ENCODE results near the gene GALNT4.

GALNT4 gene

DNA sequence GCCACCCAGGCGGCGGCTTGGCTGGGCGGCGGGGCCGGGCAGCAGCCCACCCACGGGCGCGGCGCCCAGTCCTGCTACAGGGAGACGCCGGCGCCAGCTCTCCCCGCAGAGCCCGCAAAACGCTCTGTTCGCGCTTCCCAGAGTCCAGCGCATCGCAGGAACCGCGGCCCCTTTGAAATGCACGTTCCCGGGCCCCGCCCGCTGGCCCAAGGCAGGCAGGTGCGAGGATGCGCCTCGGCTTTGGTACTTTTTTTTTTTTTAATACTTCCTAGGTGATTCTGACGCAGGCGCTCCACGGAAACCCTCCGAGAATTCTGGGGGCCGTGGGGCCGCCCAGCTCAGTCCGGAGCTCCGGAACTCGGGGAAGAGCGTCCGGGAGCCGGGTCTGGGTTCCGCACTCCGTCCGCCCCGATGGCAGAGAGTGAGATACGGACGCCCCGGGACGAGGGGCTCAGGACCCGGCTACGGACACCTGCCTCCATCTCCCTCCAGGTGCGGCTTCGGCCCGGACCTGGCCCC lies 768 bp upstream of the GALNT4 start:
- Histone ChIP-seq H3K27me3 (ENCODE audit: insufficient read depth, low read length, poor library complexity, severe bottlenecking) (no peaks in the 10 kb centered on the region), H3K9ac (ENCODE audit: low read depth, low read length, poor library complexity, severe bottlenecking) (peak overlapping the region; percentile 86), H3K9me2 (replicated peaks; ENCODE audit: low read depth, low read length) (no peaks in the 10 kb centered on the region), H3K4me3 (ENCODE audit: low read length, poor library complexity, severe bottlenecking) (peak overlapping the region; percentile 99), H3K79me2 (ENCODE audit: insufficient read depth, low read length) (peaks cover 49% of the 10 kb centered on the region; the same call in 1 of the 2 replicates), H4K20me1 (ENCODE audit: insufficient read depth, low read length, poor library complexity, severe bottlenecking) (peaks cover 10% of the 10 kb centered on the region), H3K36me3 (ENCODE audit: insufficient read depth, low read length) (no peaks in the 10 kb centered on the region), H3K9me3 (ENCODE audit: insufficient read depth, low read depth, low read length) (no peaks in the 10 kb centered on the region), H2AFZ (ENCODE audit: low read length) (peak overlapping the region; percentile 94), H3K4me1 (ENCODE audit: insufficient read depth, low read length, poor library complexity, severe bottlenecking) (peaks cover 44% of the 10 kb centered on the region), H3K4me2 (ENCODE audit: low read depth, low read length, poor library complexity, severe bottlenecking) (peak overlapping the region; percentile 92), H3F3A (ENCODE audit: low read depth) (no peaks in the 10 kb centered on the region)
- TF ChIP-seq, protein P1, sequence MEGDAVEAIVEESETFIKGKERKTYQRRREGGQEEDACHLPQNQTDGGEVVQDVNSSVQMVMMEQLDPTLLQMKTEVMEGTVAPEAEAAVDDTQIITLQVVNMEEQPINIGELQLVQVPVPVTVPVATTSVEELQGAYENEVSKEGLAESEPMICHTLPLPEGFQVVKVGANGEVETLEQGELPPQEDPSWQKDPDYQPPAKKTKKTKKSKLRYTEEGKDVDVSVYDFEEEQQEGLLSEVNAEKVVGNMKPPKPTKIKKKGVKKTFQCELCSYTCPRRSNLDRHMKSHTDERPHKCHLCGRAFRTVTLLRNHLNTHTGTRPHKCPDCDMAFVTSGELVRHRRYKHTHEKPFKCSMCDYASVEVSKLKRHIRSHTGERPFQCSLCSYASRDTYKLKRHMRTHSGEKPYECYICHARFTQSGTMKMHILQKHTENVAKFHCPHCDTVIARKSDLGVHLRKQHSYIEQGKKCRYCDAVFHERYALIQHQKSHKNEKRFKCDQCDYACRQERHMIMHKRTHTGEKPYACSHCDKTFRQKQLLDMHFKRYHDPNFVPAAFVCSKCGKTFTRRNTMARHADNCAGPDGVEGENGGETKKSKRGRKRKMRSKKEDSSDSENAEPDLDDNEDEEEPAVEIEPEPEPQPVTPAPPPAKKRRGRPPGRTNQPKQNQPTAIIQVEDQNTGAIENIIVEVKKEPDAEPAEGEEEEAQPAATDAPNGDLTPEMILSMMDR (conservative IDR thresholded peaks at IDR 0.05; ENCODE audit: low read length), result no peak
- TF ChIP-seq EZH2phosphoT487 (IDR thresholded peaks at IDR 0.05; ENCODE audit: borderline replicate concordance), result no peak

DNA sequence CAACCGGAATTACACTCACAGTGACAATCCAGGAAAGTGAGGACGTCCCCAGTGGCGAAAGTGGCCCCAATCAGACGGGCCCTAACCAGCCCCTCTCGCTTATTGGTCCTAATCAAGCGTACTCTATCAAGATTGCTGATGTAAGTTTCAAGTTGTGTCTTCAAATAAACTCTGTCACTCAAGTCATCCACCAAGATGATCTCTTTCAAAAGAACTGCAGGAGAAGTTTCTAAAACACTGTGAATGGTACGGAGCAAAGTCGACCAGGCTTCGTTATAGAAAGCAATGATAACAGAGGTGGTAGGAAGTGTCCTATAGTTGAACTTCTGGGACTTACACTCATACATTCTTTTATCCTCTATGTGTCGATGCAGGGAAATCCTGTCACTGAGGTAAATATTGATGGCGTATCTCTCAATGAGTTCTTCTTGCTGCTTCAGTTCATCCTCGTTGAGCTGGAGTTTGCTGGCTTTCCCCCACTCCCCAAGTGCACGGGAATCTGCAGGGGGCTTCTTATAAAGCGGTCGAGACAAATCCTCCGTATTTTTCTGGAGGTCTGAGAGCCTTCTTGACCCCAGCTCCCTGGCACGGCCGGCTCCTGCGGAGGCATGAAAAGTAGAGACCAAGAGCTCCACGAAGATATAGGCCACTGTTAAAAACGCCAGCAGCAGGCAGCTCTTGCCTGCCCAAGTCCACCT lies 604 bp downstream of the GALNT4 start:
- TF ChIP-seq, protein P1 (conservative IDR thresholded peaks at IDR 0.05; ENCODE audit: low read length), result no peak
- TF ChIP-seq EZH2phosphoT487 (IDR thresholded peaks at IDR 0.05; ENCODE audit: borderline replicate concordance), result no peak
- Histone ChIP-seq H3F3A (ENCODE audit: low read depth) (no peaks in the 10 kb centered on the region), H4K20me1 (ENCODE audit: insufficient read depth, low read length, poor library complexity, severe bottlenecking) (peaks cover 6% of the 10 kb centered on the region), H3K9ac (ENCODE audit: low read depth, low read length, poor library complexity, severe bottlenecking) (peak overlapping the region; percentile 86), H3K36me3 (ENCODE audit: insufficient read depth, low read length) (no peaks in the 10 kb centered on the region), H2AFZ (ENCODE audit: low read length) (peak overlapping the region; percentile 94), H3K79me2 (ENCODE audit: insufficient read depth, low read length) (peaks cover 50% of the 10 kb centered on the region; the same call in 1 of the 2 replicates), H3K4me1 (ENCODE audit: insufficient read depth, low read length, poor library complexity, severe bottlenecking) (peaks cover 44% of the 10 kb centered on the region), H3K4me2 (ENCODE audit: low read depth, low read length, poor library complexity, severe bottlenecking) (peak overlapping the region; percentile 92), H3K27me3 (ENCODE audit: insufficient read depth, low read length, poor library complexity, severe bottlenecking) (no peaks in the 10 kb centered on the region), H3K9me3 (ENCODE audit: insufficient read depth, low read depth, low read length) (no peaks in the 10 kb centered on the region), H3K4me3 (ENCODE audit: low read length, poor library complexity, severe bottlenecking) (peak overlapping the region; percentile 99), H3K9me2 (replicated peaks; ENCODE audit: low read depth, low read length) (no peaks in the 10 kb centered on the region)

DNA sequence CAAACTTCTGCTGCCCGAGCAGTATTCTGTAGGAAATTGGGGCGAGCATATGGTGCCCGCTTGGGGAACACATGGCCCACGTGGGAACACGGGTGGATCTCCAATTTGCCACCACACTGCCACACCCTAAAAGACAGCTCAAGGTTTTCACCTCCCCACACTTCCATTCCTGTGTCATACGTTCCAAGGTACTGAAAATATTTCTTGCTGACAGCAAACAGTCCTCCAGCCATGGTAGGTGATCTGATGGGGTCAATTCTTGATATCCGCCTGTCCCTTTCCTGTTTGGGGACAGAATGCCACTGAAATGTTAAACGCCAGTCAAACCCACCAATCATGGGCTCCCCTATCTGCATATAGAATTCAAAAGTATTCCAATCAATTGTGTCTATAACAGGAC lies 1.2 kb downstream of the GALNT4 start:
- H2AFZ ChIP-seq (ENCODE audit: low read length), result no peak overlapping the region
- no peaks in the 10 kb centered on the region for H3K9me3 ChIP-seq (ENCODE audit: insufficient read depth, low read depth, low read length)
- H3F3A ChIP-seq (ENCODE audit: low read depth), result no peaks in the 10 kb centered on the region
- H3K9me2 ChIP-seq (replicated peaks; ENCODE audit: low read depth, low read length), result no peaks in the 10 kb centered on the region
- H3K79me2 ChIP-seq (ENCODE audit: insufficient read depth, low read length), result peaks cover 50% of the 10 kb centered on the region; the same call in 1 of the 2 replicates
- H3K4me3 ChIP-seq (ENCODE audit: low read length, poor library complexity, severe bottlenecking), result peak overlapping the region; percentile 99
- H3K27me3 ChIP-seq (ENCODE audit: insufficient read depth, low read length, poor library complexity, severe bottlenecking), result no peaks in the 10 kb centered on the region
- H3K4me2 ChIP-seq (ENCODE audit: low read depth, low read length, poor library complexity, severe bottlenecking), result peak overlapping the region; percentile 92
- H3K36me3 ChIP-seq (ENCODE audit: insufficient read depth, low read length), result no peaks in the 10 kb centered on the region
- peaks cover 44% of the 10 kb centered on the region for H3K4me1 ChIP-seq (ENCODE audit: insufficient read depth, low read length, poor library complexity, severe bottlenecking)
- no peak overlapping the region for H3K9ac ChIP-seq (ENCODE audit: low read depth, low read length, poor library complexity, severe bottlenecking)
- TF ChIP-seq EZH2phosphoT487 (IDR thresholded peaks at IDR 0.05; ENCODE audit: borderline replicate concordance), result no peak
- TF ChIP-seq, protein P1 (conservative IDR thresholded peaks at IDR 0.05; ENCODE audit: low read length), result no peak
- peaks cover 6% of the 10 kb centered on the region for H4K20me1 ChIP-seq (ENCODE audit: insufficient read depth, low read length, poor library complexity, severe bottlenecking)
